Anterior cingulate cortex (tissue), 58 donors: ENCODE data around the gene ETV7.
"Not testable (repeated sequence)": the region's sequence is repeated elsewhere in the genome, so short reads cannot be mapped to it uniquely, and the experiment has no call there.

ENCODE experiments used
- DNase-seq, 58 donors: peaks; one replicate each; lab custom pipeline; 2025; lab: John Stamatoyannopoulos, UW

ETV7 gene

GRCh38 chr6:36368421-36368820 is 19.0 kb downstream of the ETV7 start:
- no peak for DNase-seq

- DNase-seq, result no peak
These were observed 19.7 kb downstream of the ETV7 start for GRCh38 chr6:36367743-36368142.

- no peak for DNase-seq
These were observed 22.6 kb downstream of the ETV7 start for GRCh38 chr6:36364669-36365479.

DNA sequence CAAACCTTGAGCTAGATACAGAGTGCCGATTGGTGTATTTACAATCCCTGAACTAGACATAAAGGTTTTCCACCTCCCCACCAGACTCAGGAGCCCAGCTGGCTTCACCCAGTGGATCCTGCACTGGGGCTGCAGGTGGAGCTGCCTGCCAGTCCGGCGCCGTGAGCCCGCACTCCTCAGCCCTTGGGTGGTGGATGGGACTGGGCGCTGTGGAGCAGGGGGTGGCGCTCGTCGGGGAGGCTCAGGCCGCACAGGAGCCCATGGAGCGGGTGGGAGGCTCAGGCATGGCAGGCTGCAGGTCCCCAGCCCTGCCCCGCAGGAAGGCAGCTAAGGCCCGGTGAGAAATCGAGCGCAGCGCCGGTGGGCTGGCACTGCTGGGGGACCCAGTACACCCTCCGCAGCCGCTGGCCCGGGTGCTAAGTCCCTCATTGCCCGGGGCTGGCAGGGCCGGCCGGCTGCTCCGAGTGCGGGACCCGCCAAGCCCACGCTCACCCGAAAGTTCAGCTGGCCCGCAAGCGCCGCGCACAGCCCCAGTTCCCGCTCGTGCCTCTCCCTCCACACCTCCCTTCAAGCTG is 23.3 kb downstream of the ETV7 start:
- DNase-seq, result not testable (repeated sequence)

DNA sequence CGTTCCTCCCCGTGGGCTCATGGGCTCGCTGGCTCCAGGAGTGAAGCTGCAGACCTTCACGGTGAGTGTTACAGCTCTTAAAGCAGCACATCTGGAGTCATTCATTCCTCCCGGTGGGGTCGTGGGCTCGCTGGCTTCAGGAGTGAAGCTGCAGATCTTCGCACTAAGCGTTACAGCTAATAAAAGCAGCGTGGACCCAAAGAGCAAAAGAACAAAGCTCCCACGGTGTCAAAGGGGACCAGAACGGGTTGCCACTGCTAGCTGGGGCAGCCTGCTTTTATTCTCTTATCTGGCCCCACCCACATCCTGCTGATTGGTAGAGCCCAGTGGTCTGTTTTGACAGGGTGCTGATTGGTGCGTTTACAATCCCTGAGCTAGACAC is 24.1 kb downstream of the ETV7 start:
- not testable (repeated sequence) for DNase-seq

GRCh38 chr6:36362551-36363370 is 24.7 kb downstream of the ETV7 start:
- DNase-seq, result no peak

DNA sequence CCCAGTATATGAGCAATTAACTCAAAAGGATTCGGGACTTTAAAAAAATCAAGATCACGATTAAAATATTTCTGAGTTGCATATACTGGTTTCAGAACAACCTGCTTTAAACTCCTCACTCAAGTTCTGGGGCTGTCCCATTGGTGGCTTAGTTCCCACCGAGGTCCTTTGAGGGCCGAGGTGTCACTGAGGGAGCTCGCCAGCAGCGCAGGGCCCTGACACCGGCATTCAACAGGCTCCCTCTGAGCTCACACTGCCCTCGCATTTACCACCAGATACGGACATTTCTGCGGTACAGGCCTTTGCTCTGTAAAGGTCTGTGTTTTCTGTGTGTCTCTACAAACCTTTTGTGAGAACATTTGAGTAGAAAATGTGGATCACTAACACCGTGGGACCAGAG is 26.4 kb downstream of the ETV7 start:
- no peak for DNase-seq

- peak in 57 of 58 donors; percentile 8 to 82 (median 64) for DNase-seq
These were observed 27.0 kb downstream of the ETV7 start for GRCh38 chr6:36360241-36361054.

GRCh38 chr6:36358226-36358915 is 29.1 kb downstream of the ETV7 start:
- peak in 29 of 58 donors; percentile 5 to 81 (median 46) for DNase-seq

DNA sequence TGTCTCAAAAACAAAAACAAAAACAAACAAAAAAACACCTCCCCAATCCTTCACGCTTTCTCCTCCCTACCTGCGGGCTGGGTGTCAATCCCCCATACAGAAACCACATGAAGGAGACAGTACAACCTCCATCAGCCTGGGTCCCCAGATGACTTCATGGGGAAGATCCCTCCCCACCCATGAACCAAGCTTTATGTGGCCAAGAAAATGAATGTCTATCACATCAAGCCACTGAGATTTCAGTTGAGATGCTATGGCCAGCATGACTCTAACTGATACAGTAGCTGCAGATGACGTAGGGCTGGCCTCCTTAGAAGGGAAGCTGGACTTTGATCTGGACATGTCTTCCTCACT is 29.6 kb downstream of the ETV7 start:
- DNase-seq, result no peak

GRCh38 chr6:36355819-36356218 is 31.6 kb downstream of the ETV7 start:
- no peak for DNase-seq

DNA sequence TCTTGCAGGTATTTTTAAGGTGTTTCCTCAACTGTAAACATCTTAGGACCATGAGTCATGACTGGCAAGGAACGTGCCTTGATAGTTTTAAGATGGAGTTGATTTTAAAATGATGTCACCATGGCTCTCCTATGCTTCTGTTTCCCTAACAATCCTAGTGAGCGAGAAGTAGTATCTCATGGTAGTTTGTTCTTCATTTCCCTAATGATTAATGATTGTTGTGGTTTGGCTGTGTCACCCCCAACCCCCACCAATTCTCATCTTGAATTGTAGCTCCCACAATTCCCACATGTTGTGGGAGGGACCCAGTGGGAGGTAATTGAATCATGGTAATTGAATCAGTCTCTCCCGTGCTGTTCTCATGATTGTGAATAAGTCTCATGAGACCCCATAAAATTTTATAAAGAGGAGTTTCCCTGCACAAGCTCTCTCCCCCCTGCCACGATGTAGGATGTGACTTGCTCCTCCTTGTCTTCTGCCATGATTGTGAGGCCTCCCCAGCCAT is 34.0 kb downstream of the ETV7 start:
- no peak for DNase-seq

- no peak for DNase-seq
These were observed 34.9 kb downstream of the ETV7 start for GRCh38 chr6:36352477-36353157.

GRCh38 chr6:36350681-36351571 is 36.5 kb downstream of the ETV7 start:
- no peak for DNase-seq

DNA sequence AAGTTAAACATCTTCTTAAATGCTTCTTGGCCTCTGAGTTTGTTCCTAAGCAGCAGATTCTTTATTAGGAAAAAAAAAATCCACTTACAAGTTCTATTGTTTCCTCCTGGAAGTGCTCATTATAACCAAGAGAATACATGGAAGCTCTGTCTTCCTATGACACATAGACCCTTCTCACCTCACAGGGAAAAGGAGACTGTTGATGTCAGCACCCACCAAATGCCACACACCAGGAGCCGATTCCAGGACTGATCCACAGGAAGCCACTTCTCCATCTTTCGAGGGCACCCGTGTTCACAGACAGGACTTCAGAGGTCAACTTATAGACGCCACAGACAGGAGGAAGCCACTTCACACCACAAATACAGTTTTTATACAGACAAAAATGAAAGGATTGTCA is 37.4 kb downstream of the ETV7 start:
- DNase-seq, result no peak

DNA sequence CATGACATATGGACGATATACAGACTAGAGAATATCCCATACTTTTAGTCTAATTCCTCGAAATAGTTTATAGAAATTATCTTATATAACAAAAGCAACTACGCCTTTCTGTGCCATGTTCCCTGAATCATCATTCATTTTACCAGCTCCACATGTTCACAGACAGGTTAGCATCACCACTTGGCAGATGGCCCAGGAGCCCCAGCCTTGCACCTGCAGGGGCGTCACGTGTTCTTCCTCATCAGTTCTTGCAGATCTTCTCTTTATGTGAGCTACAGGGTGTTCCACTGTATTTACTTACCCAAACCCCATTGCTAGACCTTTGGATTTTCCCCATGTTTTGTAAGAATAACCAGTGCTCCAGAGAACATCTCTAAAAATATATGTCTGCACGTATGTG is 38.2 kb downstream of the ETV7 start:
- peak in 6 of 58 donors; percentile 9 to 37 (median 14) for DNase-seq

GRCh38 chr6:36347621-36348020 is 39.8 kb downstream of the ETV7 start:
- no peak for DNase-seq
